ENCODE data around the gene CDH8. TPM values are rescaled to one million over a fixed set of nuclear protein-coding genes. Genes with fewer than 3 reads are reported as not detected.

CDH8 gene, protein sequence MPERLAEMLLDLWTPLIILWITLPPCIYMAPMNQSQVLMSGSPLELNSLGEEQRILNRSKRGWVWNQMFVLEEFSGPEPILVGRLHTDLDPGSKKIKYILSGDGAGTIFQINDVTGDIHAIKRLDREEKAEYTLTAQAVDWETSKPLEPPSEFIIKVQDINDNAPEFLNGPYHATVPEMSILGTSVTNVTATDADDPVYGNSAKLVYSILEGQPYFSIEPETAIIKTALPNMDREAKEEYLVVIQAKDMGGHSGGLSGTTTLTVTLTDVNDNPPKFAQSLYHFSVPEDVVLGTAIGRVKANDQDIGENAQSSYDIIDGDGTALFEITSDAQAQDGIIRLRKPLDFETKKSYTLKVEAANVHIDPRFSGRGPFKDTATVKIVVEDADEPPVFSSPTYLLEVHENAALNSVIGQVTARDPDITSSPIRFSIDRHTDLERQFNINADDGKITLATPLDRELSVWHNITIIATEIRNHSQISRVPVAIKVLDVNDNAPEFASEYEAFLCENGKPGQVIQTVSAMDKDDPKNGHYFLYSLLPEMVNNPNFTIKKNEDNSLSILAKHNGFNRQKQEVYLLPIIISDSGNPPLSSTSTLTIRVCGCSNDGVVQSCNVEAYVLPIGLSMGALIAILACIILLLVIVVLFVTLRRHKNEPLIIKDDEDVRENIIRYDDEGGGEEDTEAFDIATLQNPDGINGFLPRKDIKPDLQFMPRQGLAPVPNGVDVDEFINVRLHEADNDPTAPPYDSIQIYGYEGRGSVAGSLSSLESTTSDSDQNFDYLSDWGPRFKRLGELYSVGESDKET
- 12.9 and 14.3 TPM in 2 replicates for total RNA-seq
- polyA plus RNA-seq, result 7.4 and 7.9 TPM in 2 replicates

DNA sequence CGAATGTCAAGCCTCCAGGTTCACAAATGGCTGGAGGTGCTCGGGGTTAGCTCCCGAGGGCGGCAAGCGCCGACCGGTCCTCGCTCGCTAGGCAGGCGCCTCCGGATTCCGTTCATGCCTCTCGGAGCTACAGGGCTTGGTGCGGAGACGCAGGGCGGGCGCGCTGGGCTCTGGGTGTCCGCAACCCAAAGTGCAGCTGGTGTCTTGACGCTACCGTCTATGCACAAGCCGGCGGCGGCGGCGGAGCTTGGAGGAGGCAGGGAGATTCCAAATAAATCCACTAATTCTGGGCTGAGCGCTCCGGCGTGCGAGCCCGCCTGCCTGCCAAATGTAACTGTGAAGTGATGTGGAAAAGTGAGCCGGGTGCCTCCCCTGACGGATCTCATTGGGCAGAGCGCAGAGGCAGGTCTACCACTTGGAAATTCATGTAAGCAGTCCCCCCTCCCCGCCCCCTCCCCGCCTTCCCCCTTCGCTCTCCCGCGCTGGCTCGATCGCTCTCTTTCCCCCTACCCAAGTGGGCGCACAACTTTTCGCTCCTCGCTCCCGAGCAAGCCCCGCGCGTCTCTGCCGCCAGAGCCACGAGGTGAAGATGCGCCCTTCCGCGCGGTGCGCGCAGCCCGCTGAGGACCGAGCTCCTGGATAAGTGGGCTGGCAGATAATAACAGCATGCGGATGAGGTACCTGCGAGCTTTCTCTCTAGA, at the start of gene CDH8:
Gene CDH8 (minus strand): TSS at position 338 of the 701 bp plus-strand sequence. CDS start 15,035 bp downstream, outside the sequence.
- Histone ChIP-seq H3K27me3 (peaks cover 61% of the 10 kb centered on the region), H3K27ac (no peak within 1 kb of the TSS), H3K4me3 (peak within 1 kb of the TSS; percentile 52), H3K36me3 (no peaks in the 10 kb centered on the region), H3K4me1 (ENCODE audit: low read depth) (no peaks in the 10 kb centered on the region), H3K9me3 (ENCODE audit: low read depth) (no peaks in the 10 kb centered on the region)
- DNase-seq (ENCODE audit: low read depth in 1 of 2, low spot score in 1 of 2), result peak in 1 of 2 donors; percentile 80
- TF ChIP-seq, protein P1, sequence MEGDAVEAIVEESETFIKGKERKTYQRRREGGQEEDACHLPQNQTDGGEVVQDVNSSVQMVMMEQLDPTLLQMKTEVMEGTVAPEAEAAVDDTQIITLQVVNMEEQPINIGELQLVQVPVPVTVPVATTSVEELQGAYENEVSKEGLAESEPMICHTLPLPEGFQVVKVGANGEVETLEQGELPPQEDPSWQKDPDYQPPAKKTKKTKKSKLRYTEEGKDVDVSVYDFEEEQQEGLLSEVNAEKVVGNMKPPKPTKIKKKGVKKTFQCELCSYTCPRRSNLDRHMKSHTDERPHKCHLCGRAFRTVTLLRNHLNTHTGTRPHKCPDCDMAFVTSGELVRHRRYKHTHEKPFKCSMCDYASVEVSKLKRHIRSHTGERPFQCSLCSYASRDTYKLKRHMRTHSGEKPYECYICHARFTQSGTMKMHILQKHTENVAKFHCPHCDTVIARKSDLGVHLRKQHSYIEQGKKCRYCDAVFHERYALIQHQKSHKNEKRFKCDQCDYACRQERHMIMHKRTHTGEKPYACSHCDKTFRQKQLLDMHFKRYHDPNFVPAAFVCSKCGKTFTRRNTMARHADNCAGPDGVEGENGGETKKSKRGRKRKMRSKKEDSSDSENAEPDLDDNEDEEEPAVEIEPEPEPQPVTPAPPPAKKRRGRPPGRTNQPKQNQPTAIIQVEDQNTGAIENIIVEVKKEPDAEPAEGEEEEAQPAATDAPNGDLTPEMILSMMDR (IDR thresholded peaks at IDR 0.05; ENCODE audit: low read depth, low read length), result no peak

DNA sequence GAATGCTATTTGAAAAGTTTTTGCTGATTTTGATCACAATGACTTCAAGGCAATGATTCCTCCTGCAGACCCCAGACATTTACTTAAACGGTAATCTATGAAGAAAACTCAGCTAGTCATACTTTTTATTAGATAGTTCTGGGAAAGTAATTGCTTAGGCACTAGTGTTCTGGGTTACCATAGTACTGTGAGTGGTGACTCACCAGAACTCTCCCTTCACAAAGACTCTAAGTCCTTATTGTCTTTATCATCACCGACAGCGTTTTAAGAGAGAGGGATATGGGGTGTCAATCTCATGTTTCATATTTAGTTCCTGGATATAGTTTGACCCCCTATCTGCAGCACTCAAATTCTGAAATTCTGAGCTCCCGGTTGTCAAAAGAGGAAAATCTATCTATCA, 43.0 kb upstream of the CDH8 start:
- H3K4me1 ChIP-seq (ENCODE audit: low read depth), result no peaks in the 10 kb centered on the region
- no peak overlapping the region for H3K4me3 ChIP-seq
- TF ChIP-seq, protein P1 (IDR thresholded peaks at IDR 0.05; ENCODE audit: low read depth, low read length), result no peak
- no peak for DNase-seq (ENCODE audit: low read depth in 1 of 2, low spot score in 1 of 2)
- no peaks in the 10 kb centered on the region for H3K27me3 ChIP-seq
- no peaks in the 10 kb centered on the region for H3K36me3 ChIP-seq
- H3K9me3 ChIP-seq (ENCODE audit: low read depth), result no peaks in the 10 kb centered on the region
- H3K27ac ChIP-seq, result no peak overlapping the region

DNA sequence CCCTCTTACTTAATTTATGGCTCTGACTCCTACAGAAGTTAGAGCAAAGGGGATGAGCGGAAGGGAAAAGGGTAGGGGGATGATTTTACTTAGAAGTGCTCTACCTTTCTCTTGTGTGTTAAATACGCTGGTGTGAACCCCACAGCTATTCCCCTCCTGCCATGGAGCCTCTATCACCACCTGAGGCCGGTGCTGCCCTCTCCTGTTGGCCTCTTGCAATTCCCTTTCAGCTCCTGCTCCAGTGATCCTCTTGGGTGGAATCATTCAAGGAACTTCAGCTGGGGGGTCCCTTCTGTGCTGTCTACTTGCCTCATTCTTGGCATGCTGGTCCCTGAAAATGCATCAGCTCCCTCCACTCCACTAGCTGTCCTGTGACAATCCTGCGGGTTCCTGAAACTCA, 41.8 kb upstream of the CDH8 start:
- DNase-seq (ENCODE audit: low read depth in 1 of 2, low spot score in 1 of 2), result peak in 1 of 2 donors; percentile 41
- TF ChIP-seq, protein P1 (IDR thresholded peaks at IDR 0.05; ENCODE audit: low read depth, low read length), result no peak
- Histone ChIP-seq H3K9me3 (ENCODE audit: low read depth) (no peaks in the 10 kb centered on the region), H3K27ac (no peak overlapping the region), H3K27me3 (no peaks in the 10 kb centered on the region), H3K4me3 (no peak overlapping the region), H3K4me1 (ENCODE audit: low read depth) (no peaks in the 10 kb centered on the region), H3K36me3 (no peaks in the 10 kb centered on the region)

DNA sequence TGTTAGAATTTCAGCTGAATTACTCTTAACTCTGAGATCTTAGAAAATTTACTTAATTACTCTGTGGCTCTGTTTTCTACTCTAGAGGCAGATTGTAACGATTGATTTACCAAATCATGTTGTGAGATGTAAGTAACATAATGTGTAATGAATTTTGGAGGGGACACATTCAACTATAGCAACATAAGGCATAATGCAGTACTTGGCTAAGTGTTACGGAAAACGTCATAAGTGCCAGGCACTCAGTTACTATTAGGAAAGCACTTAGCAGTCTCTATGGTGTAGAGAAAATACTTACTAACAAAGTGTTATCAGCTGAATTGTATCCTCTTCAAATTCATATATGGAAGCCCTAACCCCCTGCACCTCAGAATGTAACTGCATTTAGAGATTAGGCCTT, 40.6 kb upstream of the CDH8 start:
- TF ChIP-seq, protein P1 (IDR thresholded peaks at IDR 0.05; ENCODE audit: low read depth, low read length), result no peak
- H3K27ac ChIP-seq, result no peak overlapping the region
- no peaks in the 10 kb centered on the region for H3K4me1 ChIP-seq (ENCODE audit: low read depth)
- H3K9me3 ChIP-seq (ENCODE audit: low read depth), result no peaks in the 10 kb centered on the region
- no peaks in the 10 kb centered on the region for H3K36me3 ChIP-seq
- no peak for DNase-seq (ENCODE audit: low read depth in 1 of 2, low spot score in 1 of 2)
- H3K27me3 ChIP-seq, result no peaks in the 10 kb centered on the region
- no peak overlapping the region for H3K4me3 ChIP-seq

DNA sequence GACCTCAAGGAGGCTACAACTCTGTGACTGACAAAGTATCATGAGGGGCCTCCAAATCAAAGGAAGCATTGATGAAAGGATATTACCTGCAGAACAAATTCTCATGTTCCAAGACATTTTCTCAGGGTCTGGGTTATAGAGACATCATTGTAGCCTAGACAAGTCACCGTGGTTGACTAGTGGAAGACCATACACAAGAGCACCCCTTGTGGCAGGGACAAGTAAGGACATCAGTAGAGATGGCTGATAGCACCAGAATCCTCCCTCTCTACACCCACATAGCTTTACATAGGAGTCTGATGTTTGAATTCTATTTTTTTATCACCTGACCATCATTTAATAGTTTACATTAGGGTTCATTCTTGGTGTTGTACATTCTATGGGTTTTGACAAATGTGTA, 32.5 kb upstream of the CDH8 start:
- no peak for DNase-seq (ENCODE audit: low read depth in 1 of 2, low spot score in 1 of 2)
- H3K36me3 ChIP-seq, result no peaks in the 10 kb centered on the region
- no peak overlapping the region for H3K4me3 ChIP-seq
- no peak overlapping the region for H3K27ac ChIP-seq
- no peaks in the 10 kb centered on the region for H3K27me3 ChIP-seq
- TF ChIP-seq, protein P1 (IDR thresholded peaks at IDR 0.05; ENCODE audit: low read depth, low read length), result no peak
- H3K4me1 ChIP-seq (ENCODE audit: low read depth), result no peaks in the 10 kb centered on the region
- H3K9me3 ChIP-seq (ENCODE audit: low read depth), result no peaks in the 10 kb centered on the region

All from cardiac muscle cell (in vitro differentiated cells and primary cell).